Measurements from ENCODE around the gene PGPEP1.
A peak's percentile ranks its signal among the peaks of the same experiment; 100 is the strongest.
"Not testable (repeated sequence)": the region's sequence is repeated elsewhere in the genome, so short reads cannot be mapped to it uniquely, and the experiment has no call there.

Gene PGPEP1

GRCh38 chr19:18332917-18333530 is 7.4 kb upstream of the PGPEP1 start:
- DNase-seq (ENCODE audit: low spot score) = no peak

- DNase-seq (ENCODE audit: low spot score) = no peak
Observed at GRCh38 chr19:18333680-18334079, 6.7 kb upstream of the PGPEP1 start.

- DNase-seq (ENCODE audit: low spot score) = no peak
Observed at GRCh38 chr19:18336121-18336520, 4.3 kb upstream of the PGPEP1 start.

- DNase-seq (ENCODE audit: low spot score) = no peak
Observed at GRCh38 chr19:18338541-18338940, 1.9 kb upstream of the PGPEP1 start.

GRCh38 chr19:18339723-18340122 is 675 bp upstream of the PGPEP1 start:
- DNase-seq (ENCODE audit: low spot score) = no peak

- DNase-seq (ENCODE audit: low spot score) = peak; percentile 53
Observed at GRCh38 chr19:18340990-18341868, 831 bp downstream of the PGPEP1 start.

DNA sequence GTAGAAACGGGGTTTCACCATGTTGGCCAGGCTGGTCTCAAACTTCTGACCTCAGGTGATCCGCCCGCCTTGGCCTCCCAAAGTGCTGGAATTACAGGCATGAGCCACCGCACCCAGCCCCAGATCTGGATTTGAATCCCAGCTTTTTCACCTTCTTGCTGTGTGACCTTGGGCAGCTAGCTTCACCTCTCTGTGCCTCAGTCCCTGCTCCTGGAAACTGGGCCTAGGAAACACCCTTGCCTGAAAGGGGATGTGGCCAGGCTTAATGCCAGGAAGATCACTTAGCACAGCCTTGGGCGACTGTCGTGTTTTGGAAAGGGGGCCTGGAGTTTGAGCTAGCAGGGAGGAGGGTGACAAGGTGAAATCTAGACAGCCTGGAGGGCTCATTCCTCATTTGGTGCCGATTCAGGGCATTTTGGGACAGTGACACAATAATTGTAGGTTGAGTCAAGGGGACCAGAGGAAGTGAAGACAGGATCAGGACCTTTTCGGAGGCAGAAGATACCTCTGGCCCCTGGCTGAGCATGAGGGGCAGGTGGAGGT is 1.8 kb downstream of the PGPEP1 start:
- no peak for DNase-seq (ENCODE audit: low spot score)

GRCh38 chr19:18344582-18344950 is 4.2 kb downstream of the PGPEP1 start:
- DNase-seq (ENCODE audit: low spot score) = no peak

DNA sequence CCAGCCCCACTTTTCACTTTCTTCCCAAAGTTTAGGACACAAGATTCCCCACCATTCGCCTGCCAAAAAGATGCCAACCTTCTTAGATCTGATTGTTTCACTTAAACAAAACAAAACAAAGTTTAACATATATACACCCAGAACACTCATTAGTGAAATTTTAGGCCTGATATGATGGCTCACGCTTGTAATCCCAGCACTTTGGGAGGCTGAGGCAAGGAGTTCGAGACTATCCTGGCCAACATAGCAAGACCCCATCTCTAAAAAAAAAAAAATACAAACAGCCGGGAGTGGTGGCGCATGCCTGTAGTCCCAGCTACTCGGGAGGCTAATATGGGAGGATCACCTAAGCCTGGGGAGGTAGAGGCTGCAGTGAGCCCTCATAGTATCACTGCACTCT is 4.9 kb downstream of the PGPEP1 start:
- no peak for DNase-seq (ENCODE audit: low spot score)

- no peak for DNase-seq (ENCODE audit: low spot score)
Observed at GRCh38 chr19:18346091-18346490, 5.7 kb downstream of the PGPEP1 start.

DNA sequence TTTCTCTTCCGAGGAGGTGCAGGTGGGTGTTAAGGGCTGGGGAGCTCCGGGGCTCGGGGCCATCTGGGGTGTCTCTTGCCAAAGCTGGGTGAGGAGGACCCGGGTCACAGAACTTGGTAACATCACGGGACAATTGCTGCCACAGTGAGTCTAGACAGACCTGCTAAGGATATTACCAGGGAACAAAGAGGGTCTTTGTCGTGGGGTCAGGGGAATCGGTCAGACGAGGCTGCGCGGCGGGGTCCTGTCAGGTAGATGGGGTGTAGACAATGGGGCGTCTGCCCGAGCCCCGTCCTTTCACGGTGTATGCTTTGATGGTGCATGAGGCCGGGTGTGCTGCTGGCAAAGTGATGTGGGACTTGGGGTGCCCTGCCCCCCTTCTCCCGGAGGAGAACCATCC is 7.8 kb downstream of the PGPEP1 start:
- no peak for DNase-seq (ENCODE audit: low spot score)

- not testable (repeated sequence) for DNase-seq (ENCODE audit: low spot score)
Observed at GRCh38 chr19:18348818-18349339, 8.5 kb downstream of the PGPEP1 start.

GRCh38 chr19:18349524-18350128 is 9.2 kb downstream of the PGPEP1 start:
- peak; percentile 59 for DNase-seq (ENCODE audit: low spot score)

DNA sequence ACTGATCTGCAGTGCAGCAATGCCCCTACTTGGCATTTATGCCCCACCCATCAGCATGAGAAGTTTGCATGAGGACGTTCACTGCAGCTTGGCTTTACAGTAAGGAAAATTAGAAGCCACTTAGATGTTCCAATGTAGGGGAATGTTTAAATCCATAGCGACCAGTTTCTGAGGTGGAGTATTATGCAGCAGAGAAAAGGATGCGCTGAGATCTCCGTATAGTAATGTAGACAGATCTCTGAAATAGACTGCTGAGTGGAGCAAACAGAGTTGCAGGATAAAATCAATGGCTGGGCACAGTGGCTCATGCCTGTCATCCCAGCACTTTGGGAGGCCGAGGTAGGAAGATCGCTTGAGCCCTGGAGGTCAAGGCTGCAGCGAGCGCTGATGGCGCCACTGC is 10.1 kb downstream of the PGPEP1 start:
- DNase-seq (ENCODE audit: low spot score) = no peak

- DNase-seq (ENCODE audit: low spot score) = no peak
Observed at GRCh38 chr19:18351544-18351943, 11.1 kb downstream of the PGPEP1 start.

- DNase-seq (ENCODE audit: low spot score) = no peak
Observed at GRCh38 chr19:18353378-18354005, 13.1 kb downstream of the PGPEP1 start.

GRCh38 chr19:18354743-18355142 is 14.3 kb downstream of the PGPEP1 start:
- DNase-seq (ENCODE audit: low spot score) = not testable (repeated sequence)

- no peak for DNase-seq (ENCODE audit: low spot score)
Observed at GRCh38 chr19:18357041-18357440, 16.6 kb downstream of the PGPEP1 start.

- no peak for DNase-seq (ENCODE audit: low spot score)
Observed at GRCh38 chr19:18361646-18362045, 21.2 kb downstream of the PGPEP1 start.

DNA sequence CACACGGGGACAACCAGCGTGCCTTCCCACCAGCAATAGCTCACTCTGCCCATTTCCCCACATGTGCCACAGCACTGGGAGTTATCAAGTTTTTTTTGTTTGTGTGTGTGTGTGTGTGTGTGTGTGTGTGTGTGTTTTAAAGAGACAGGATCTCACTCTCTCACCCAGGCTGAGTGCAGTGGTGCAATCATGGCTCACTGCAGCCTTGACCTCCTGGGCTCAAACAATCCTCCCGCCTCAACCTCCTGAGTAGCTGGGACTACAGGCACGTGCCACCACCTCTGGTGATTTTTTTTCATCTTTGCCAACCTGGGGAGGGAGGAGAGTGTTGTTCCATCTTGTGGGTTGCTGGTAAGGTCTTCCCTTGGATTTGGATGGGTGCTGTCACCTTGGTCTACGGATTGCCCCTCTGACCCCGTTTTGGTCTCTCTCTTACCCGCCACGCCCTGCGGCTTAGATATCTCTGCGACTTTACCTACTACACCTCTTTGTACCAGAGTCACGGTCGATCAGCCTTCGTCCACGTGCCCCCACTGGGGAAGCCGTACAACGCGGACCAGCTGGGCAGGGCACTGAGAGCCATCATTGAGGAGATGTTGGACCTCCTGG is 22.6 kb downstream of the PGPEP1 start:
- DNase-seq (ENCODE audit: low spot score) = no peak

DNA sequence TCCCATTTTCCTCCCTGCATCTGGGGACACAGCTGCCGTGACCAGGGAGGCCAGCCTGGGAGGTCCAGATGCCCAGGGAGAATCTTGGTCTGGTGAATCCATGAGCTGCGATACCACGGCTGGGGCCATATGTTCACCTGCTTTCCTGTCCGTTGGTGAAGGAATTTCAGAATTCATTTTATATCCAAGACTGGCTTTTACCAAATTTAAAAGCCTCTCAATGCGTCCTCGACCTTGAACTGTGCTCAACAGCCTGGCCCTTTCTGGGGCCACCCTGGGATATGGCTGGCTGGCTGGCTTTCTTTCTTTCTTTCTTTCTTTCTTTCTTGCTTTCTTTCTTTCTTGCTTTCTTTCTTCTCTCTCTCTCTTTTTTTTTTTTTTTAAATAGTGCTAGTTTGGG is 23.4 kb downstream of the PGPEP1 start:
- DNase-seq (ENCODE audit: low spot score) = no peak

Measured in LoVo (cell line).